H9 (cell line): ENCODE results near the gene CD7. TPM values are rescaled to one million over a fixed set of nuclear protein-coding genes. Genes with fewer than 3 reads are reported as not detected.
"Not testable (repeated sequence)": the region's sequence is repeated elsewhere in the genome, so short reads cannot be mapped to it uniquely, and the experiment has no call there.

Experiments used
- DNase-seq: peaks from one replicate; pipeline ENCODE4 v3.0.0-alpha.2; 2017
- H2AFZ ChIP-seq: one replicate; pipeline ENCODE4 v1.6.1; 2013; ENCODE audit warnings: mild to moderate bottlenecking, low read length, control low read depth, moderate library complexity
- H2AK5ac ChIP-seq: 2 replicates; pipeline ENCODE4 v1.6.1; 2013; ENCODE audit warnings: low read length, control low read depth, mixed read lengths; ENCODE audit not compliant: insufficient read length
- H2BK120ac ChIP-seq: one replicate; pipeline ENCODE4 v1.6.1; 2013; ENCODE audit warnings: low read depth, mild to moderate bottlenecking, low read length, control low read depth, inconsistent platforms; ENCODE audit not compliant: poor library complexity, severe bottlenecking
- H2BK12ac ChIP-seq: 2 replicates; pipeline ENCODE4 v1.6.1; 2013; ENCODE audit warnings: low read length, control low read depth, mixed read lengths, low read depth; ENCODE audit not compliant: insufficient read length
- H2BK15ac ChIP-seq: 2 replicates; pipeline ENCODE4 v1.6.1; 2013; ENCODE audit warnings: low read depth, low read length, control low read depth
- H2BK20ac ChIP-seq: one replicate; pipeline ENCODE4 v1.6.1; 2013; ENCODE audit warnings: low read depth, mild to moderate bottlenecking, low read length, control low read depth, inconsistent platforms; ENCODE audit not compliant: poor library complexity, severe bottlenecking
- H2BK5ac ChIP-seq: 2 replicates; pipeline ENCODE4 v1.6.1; 2013; ENCODE audit warnings: low read length, control low read depth, mixed read lengths; ENCODE audit not compliant: insufficient read length
- H3K14ac ChIP-seq: 2 replicates; pipeline ENCODE4 v1.6.1; 2013; ENCODE audit warnings: low read length, control low read depth; ENCODE audit not compliant: insufficient read depth
- H3K18ac ChIP-seq: 2 replicates; pipeline ENCODE4 v1.6.1; 2013; ENCODE audit warnings: low read depth, mild to moderate bottlenecking, mixed read lengths, low read length, control low read depth; ENCODE audit not compliant: insufficient read length
- H3K23ac ChIP-seq: 2 replicates; pipeline ENCODE4 v1.6.1; 2013; ENCODE audit warnings: low read length, control low read depth, mixed read lengths, low read depth; ENCODE audit not compliant: insufficient read length
- H3K23me2 ChIP-seq: 2 replicates; pipeline ENCODE4 v1.6.1; 2013; ENCODE audit warnings: low read depth, mild to moderate bottlenecking, mixed read lengths, low read length, control low read depth; ENCODE audit not compliant: insufficient read length, poor library complexity, severe bottlenecking
- H3K27ac ChIP-seq: 2 replicates; pipeline ENCODE4 v1.5.1; 2013; ENCODE audit warnings: low read length, control low read depth, mixed read lengths, low read depth; ENCODE audit not compliant: insufficient read length
- H3K27me3 ChIP-seq: 2 replicates; pipeline ENCODE4 v1.6.1; 2013; ENCODE audit warnings: low read length, control low read depth, inconsistent platforms; ENCODE audit not compliant: insufficient read depth
- H3K4ac ChIP-seq: 2 replicates; pipeline ENCODE4 v1.6.1; 2013; ENCODE audit warnings: low read depth, mild to moderate bottlenecking, control low read depth, inconsistent platforms, low read length, moderate library complexity
- H3K4me1 ChIP-seq: 2 replicates; pipeline ENCODE4 v1.6.1; 2013; ENCODE audit warnings: low read length, control low read depth, inconsistent platforms; ENCODE audit not compliant: insufficient read depth
- H3K4me2 ChIP-seq: 2 replicates; pipeline ENCODE4 v1.6.1; 2013; ENCODE audit warnings: low read length, control low read depth, mixed read lengths; ENCODE audit not compliant: insufficient read length, insufficient read depth
- H3K56ac ChIP-seq: 2 replicates; pipeline ENCODE4 v1.6.1; 2013; ENCODE audit warnings: low read depth, mild to moderate bottlenecking, mixed read lengths, low read length, control low read depth; ENCODE audit not compliant: insufficient read length
- H3K79me1 ChIP-seq: 2 replicates; pipeline ENCODE4 v1.6.1; 2013; ENCODE audit warnings: low read depth, mild to moderate bottlenecking, moderate library complexity, low read length, control low read depth, inconsistent platforms; ENCODE audit not compliant: insufficient read depth, poor library complexity, severe bottlenecking
- H3K79me2 ChIP-seq: 2 replicates; pipeline ENCODE4 v1.6.1; 2013; ENCODE audit warnings: low read length, control low read depth, inconsistent platforms; ENCODE audit not compliant: insufficient read depth
- H3K9ac ChIP-seq: 2 replicates; pipeline ENCODE4 v1.6.1; 2013; ENCODE audit warnings: low read length, control low read depth, mixed read lengths; ENCODE audit not compliant: insufficient read length; ENCODE audit errors: extremely low read depth
- H3K9me3 ChIP-seq: one replicate; pipeline ENCODE4 v1.6.1; 2013; ENCODE audit warnings: low read depth, low read length, inconsistent platforms; ENCODE audit not compliant: control insufficient read depth
- H3T11ph ChIP-seq: one replicate; pipeline ENCODE4 v1.6.1; 2013; ENCODE audit warnings: mild to moderate bottlenecking, low read length, control low read depth, inconsistent platforms
- H4K20me1 ChIP-seq: one replicate; pipeline ENCODE4 v1.6.1; 2013; ENCODE audit not compliant: control insufficient read depth, insufficient read length, insufficient read depth
- H4K5ac ChIP-seq: 2 replicates; pipeline ENCODE4 v1.6.1; 2013; ENCODE audit warnings: low read depth, mild to moderate bottlenecking, mixed read lengths, low read length, control low read depth; ENCODE audit not compliant: insufficient read length
- H4K8ac ChIP-seq: replicated peaks from 2 replicates; pipeline ENCODE4 v1.6.1; 2013; ENCODE audit warnings: low read length, control low read depth, mixed read lengths, low read depth; ENCODE audit not compliant: insufficient read length
- H4K91ac ChIP-seq: 2 replicates; pipeline ENCODE4 v1.6.1; 2013; ENCODE audit warnings: low read depth, mild to moderate bottlenecking, moderate library complexity, mixed read lengths, low read length, control low read depth; ENCODE audit not compliant: insufficient read length
- H3K27ac Mint-ChIP-seq, 3 experiments: 2 replicates in 2 of 3; 3 replicates in 1 of 3; pipeline ENCODE4 v1.8.0; 2020 to 2021; ENCODE audit warnings: mixed read lengths in 3 of 3, mild to moderate bottlenecking in 1 of 3, moderate library complexity in 1 of 3
- H3K27me3 Mint-ChIP-seq: 2 replicates; pipeline ENCODE4 v1.8.0; 2021; ENCODE audit warnings: low read depth, mild to moderate bottlenecking, moderate library complexity, mixed read lengths
- H3K36me3 Mint-ChIP-seq, 3 experiments: 2 replicates in 2 of 3; 3 replicates in 1 of 3; pipeline ENCODE4 v1.8.0; 2020 to 2021; ENCODE audit warnings: low read depth in 3 of 3, mixed read lengths in 3 of 3; ENCODE audit not compliant: insufficient read depth in 1 of 3
- H3K4me1 Mint-ChIP-seq, 2 experiments: 2 replicates each; pipeline ENCODE4 v1.8.0; 2020; ENCODE audit warnings: mixed read lengths in 2 of 2
- H3K4me3 Mint-ChIP-seq, 2 experiments: 2 replicates in 1 of 2; 3 replicates in 1 of 2; pipeline ENCODE4 v1.8.0; 2020 to 2021; ENCODE audit warnings: mild to moderate bottlenecking in 2 of 2, mixed read lengths in 2 of 2, moderate library complexity in 1 of 2
- H3K9me3 Mint-ChIP-seq, 2 experiments: 2 replicates in 1 of 2; 3 replicates in 1 of 2; pipeline ENCODE4 v1.8.0; 2020; ENCODE audit warnings: mild to moderate bottlenecking in 2 of 2, mixed read lengths in 2 of 2, moderate library complexity in 1 of 2
- CTCF ChIP-seq: fragments of 200-600 bp; sonication (generic); conservative IDR thresholded peaks from 3 replicates; pipeline ENCODE4 v1.8.0; 2021; ENCODE audit warnings: antibody characterized with exemption, mild to moderate bottlenecking
- WGBS: extraction: QIAGEN DNeasy Blood & Tissue Kit; methylation state at CpG from one replicate; pipeline ENCODE4 v1.1.7; 2013; ENCODE audit warnings: missing lambda C conversion rate, low lambda C conversion rate, mixed read lengths; ENCODE audit not compliant: insufficient read length; ENCODE audit errors: extremely low coverage; 5-methylcytosine and 5-hydroxymethylcytosine counted together
- total RNA-seq: library from RNA; stranded (reverse); gene quantifications from 2 replicates; pipeline ENCODE4 v1.2.1, GENCODE V29; 2021

CD7 gene
- total RNA-seq, 1 experiment from 2014 or later: 0.35 TPM

- Histone ChIP-seq H4K5ac (no peak overlapping the region), H2BK20ac (no peak overlapping the region), H3K4ac (no peak overlapping the region), H2BK12ac (no peak overlapping the region), H4K20me1 (no peaks in the 10 kb centered on the region), H3K4me1 (no peaks in the 10 kb centered on the region; the same call in 1 of the 2 replicates), H3K23ac (no peak overlapping the region), H3T11ph (no peak overlapping the region), H3K79me1 (no peaks in the 10 kb centered on the region), H3K27me3 (no peaks in the 10 kb centered on the region), H3K23me2 (no peaks in the 10 kb centered on the region), H3K56ac (no peak overlapping the region), H3K14ac (no peak overlapping the region), H4K91ac (no peak overlapping the region), H3K79me2 (no peaks in the 10 kb centered on the region), H2BK120ac (no peak overlapping the region), H3K9ac (no peak overlapping the region), H3K18ac (no peak overlapping the region), H4K8ac (no peak overlapping the region), H2AFZ (no peak overlapping the region), H3K4me2 (no peak overlapping the region), H2AK5ac (no peak overlapping the region), H2BK5ac (no peak overlapping the region), H2BK15ac (no peak overlapping the region), H3K27ac (no peak overlapping the region), H3K9me3 (no peaks in the 10 kb centered on the region)
- TF ChIP-seq CTCF: no peak
- H3K4me1 Mint-ChIP-seq: peaks cover 8 to 24% of the 10 kb centered on the region in 2 experiments
- H3K9me3 Mint-ChIP-seq: no peaks in the 10 kb centered on the region
- no peak overlapping the region; a peak in 1 of 7 replicates for H3K27ac Mint-ChIP-seq
- no peak for DNase-seq
- no peaks in the 10 kb centered on the region for H3K36me3 Mint-ChIP-seq
- no peak overlapping the region for H3K4me3 Mint-ChIP-seq
- H3K27me3 Mint-ChIP-seq: peaks cover 21% of the 10 kb centered on the region
- no CpG with 5 or more reads among the region's 6 CpGs for WGBS
Observed at GRCh38 chr17:82361885-82362633, 44.7 kb upstream of the CD7 start.

- H2BK120ac ChIP-seq, H3K79me2 ChIP-seq, H2AFZ ChIP-seq, H2BK15ac ChIP-seq, H3K14ac ChIP-seq, H3K23me2 ChIP-seq, H3K36me3 Mint-ChIP-seq, H3K27ac ChIP-seq, H2BK12ac ChIP-seq, H3K27me3 ChIP-seq, H3K4me2 ChIP-seq, H3K79me1 ChIP-seq, H3K18ac ChIP-seq, H3K27ac Mint-ChIP-seq, H3T11ph ChIP-seq, DNase-seq, H2BK20ac ChIP-seq, H3K9ac ChIP-seq, H2BK5ac ChIP-seq, H4K8ac ChIP-seq, H4K91ac ChIP-seq, H4K20me1 ChIP-seq, H2AK5ac ChIP-seq, H3K9me3 ChIP-seq, H3K56ac ChIP-seq, H3K4ac ChIP-seq, H3K23ac ChIP-seq, H3K4me3 Mint-ChIP-seq, H4K5ac ChIP-seq, H3K4me1 ChIP-seq, H3K9me3 Mint-ChIP-seq: not testable (repeated sequence)
- H3K27me3 Mint-ChIP-seq: peaks cover 18% of the 10 kb centered on the region
- no CpG with 5 or more reads among the region's 1 CpG for WGBS
- H3K4me1 Mint-ChIP-seq: peaks cover 11 to 28% of the 10 kb centered on the region in 2 experiments
Observed at GRCh38 chr17:82359451-82360074, 42.2 kb upstream of the CD7 start.
